ENCODE data around the gene MDM2. TPM values are rescaled to one million over a fixed set of nuclear protein-coding genes. Genes with fewer than 3 reads are reported as not detected.

The MDM2 gene
- total RNA-seq, 4 donors from 2014 or later: 75.9 to 99.6 (median 85.8) TPM

DNA sequence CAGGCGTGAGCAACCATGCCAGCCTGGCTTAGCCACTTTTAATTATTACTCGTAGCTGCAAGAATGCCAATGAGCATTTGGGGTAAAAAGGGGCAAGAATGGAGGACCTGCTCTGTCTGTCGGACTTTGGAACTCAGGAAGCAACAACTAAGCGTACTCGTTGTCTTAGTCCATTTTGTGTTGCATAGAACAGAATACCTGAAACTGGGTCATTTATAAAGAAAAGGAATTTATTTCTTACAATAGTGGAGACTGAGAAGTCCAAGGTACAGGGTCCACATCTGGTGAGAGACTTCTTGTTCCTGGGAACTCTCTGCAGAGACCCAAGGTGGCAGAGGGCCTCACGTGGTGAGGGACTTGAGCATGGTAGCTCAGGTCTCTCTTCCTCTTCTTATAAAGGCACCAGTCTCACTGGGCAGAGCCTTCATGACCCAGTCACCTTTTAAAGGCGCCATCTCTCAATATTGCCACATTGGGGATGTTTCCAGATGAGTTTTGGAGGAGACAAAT is 32.8 kb upstream of the MDM2 start:
- TF ChIP-seq, protein P1, sequence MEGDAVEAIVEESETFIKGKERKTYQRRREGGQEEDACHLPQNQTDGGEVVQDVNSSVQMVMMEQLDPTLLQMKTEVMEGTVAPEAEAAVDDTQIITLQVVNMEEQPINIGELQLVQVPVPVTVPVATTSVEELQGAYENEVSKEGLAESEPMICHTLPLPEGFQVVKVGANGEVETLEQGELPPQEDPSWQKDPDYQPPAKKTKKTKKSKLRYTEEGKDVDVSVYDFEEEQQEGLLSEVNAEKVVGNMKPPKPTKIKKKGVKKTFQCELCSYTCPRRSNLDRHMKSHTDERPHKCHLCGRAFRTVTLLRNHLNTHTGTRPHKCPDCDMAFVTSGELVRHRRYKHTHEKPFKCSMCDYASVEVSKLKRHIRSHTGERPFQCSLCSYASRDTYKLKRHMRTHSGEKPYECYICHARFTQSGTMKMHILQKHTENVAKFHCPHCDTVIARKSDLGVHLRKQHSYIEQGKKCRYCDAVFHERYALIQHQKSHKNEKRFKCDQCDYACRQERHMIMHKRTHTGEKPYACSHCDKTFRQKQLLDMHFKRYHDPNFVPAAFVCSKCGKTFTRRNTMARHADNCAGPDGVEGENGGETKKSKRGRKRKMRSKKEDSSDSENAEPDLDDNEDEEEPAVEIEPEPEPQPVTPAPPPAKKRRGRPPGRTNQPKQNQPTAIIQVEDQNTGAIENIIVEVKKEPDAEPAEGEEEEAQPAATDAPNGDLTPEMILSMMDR (IDR thresholded peaks at IDR 0.05): no peak
- TF ChIP-seq POLR2A (IDR thresholded peaks at IDR 0.05): no peak
- no peak for TF ChIP-seq EP300 (IDR thresholded peaks at IDR 0.05)
- H3K27me3 ChIP-seq: no peaks in the 10 kb centered on the region
- H3K9me3 ChIP-seq: no peaks in the 10 kb centered on the region
- WGBS, 2 donors: 95% methylated on average over 7 of the region's 7 CpGs
- no peak overlapping the region for H3K27ac ChIP-seq
- no peak for DNase-seq (ENCODE audit: low spot score in 2 of 2)
- H3K4me1 ChIP-seq: no peaks in the 10 kb centered on the region
- no peak overlapping the region for H3K4me3 ChIP-seq
- H3K36me3 ChIP-seq: peaks cover 0 to 8% (median 0%) of the 10 kb centered on the region in 3 donors

DNA sequence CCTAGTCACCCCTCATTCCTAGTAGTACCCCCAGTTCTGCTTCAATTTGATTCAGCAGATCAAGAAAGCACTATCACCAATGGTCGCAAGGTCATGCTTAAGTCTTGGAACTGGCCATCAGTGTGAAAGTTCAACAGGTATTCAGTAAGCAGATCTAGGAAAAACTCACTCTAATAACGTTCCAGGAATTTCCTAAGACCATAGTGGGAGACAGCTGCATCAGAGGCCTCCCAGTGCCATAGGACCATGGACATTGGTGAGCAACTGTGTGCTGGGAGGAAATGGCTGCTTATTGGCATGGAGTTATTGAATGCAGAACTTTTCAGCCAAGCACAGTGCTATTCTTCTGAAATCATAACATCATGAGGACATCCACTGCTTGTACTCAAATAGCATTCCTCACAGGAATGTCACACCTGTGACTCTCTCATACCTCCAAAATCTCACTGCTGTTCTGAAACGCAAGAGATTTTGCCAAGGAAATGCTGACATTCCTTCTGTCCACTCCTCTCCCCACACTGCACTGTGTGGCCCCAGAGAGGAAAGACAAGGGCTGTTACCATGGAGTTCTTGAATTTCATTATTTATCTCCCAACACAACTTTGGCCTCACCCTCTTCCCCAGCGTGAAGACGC is 30.9 kb upstream of the MDM2 start:
- no peak overlapping the region for H3K4me3 ChIP-seq
- H3K27ac ChIP-seq: no peak overlapping the region
- no peak for DNase-seq (ENCODE audit: low spot score in 2 of 2)
- H3K27me3 ChIP-seq: no peaks in the 10 kb centered on the region
- H3K36me3 ChIP-seq: peaks cover 0 to 8% (median 0%) of the 10 kb centered on the region in 3 donors
- 79 to 86% methylated on average over 5 of the region's 5 CpGs for WGBS, 2 donors
- H3K9me3 ChIP-seq: no peaks in the 10 kb centered on the region
- no peaks in the 10 kb centered on the region for H3K4me1 ChIP-seq
- TF ChIP-seq EP300 (IDR thresholded peaks at IDR 0.05) (no peak), POLR2A (IDR thresholded peaks at IDR 0.05) (no peak)

DNA sequence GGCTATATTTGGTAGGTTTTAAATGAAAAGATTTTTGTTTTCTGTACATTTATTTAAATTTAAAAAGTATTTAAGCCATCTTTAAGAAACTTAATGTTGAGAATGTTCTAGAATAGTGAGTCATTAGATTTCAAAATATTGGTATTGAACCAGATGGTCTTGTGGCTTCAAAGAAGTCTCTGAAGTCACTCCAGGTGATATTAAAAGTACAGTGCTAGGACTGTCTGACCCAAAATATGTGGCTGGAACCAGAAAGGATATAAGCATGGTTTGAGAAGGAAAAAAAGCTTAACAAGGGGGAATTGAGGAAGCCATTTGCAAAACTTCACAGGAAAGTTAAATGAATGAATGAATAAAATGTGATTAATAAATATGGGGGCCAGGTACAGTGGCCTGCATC is 28.7 kb upstream of the MDM2 start:
- H3K36me3 ChIP-seq: peaks cover 0 to 8% (median 0%) of the 10 kb centered on the region in 3 donors
- H3K4me3 ChIP-seq: no peak overlapping the region
- H3K4me1 ChIP-seq: no peaks in the 10 kb centered on the region
- TF ChIP-seq EP300 (IDR thresholded peaks at IDR 0.05) (no peak), POLR2A (IDR thresholded peaks at IDR 0.05) (no peak)
- TF ChIP-seq, protein P1 (IDR thresholded peaks at IDR 0.05): no peak
- no peaks in the 10 kb centered on the region for H3K27me3 ChIP-seq
- no peaks in the 10 kb centered on the region for H3K9me3 ChIP-seq
- no peak for DNase-seq (ENCODE audit: low spot score in 2 of 2)
- no peak overlapping the region for H3K27ac ChIP-seq

DNA sequence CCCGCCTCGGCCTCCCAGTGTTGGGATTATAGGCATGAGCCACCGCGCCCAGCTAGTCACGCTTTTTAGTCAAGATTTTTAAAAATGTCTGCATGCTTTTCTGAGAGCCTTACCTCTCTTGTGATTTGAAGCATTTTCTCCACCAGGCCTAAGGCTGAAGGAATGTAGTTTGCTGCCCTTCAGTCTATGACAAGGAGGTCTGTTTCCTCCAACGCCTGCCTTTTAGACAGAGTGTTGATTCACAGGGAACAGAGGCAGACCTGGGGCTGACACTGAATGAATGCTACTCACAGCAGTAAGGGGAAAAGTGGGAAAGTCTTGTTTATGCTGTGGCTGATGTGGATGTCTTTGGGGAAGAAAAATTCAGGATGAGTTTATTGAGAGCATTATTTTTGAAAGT is 27.2 kb upstream of the MDM2 start:
- peaks cover 0 to 8% (median 0%) of the 10 kb centered on the region in 3 donors for H3K36me3 ChIP-seq
- TF ChIP-seq, protein P1 (IDR thresholded peaks at IDR 0.05): no peak
- peak in 1 of 2 donors; percentile 23 for TF ChIP-seq EP300 (IDR thresholded peaks at IDR 0.05)
- no peak overlapping the region for H3K4me3 ChIP-seq
- H3K9me3 ChIP-seq: no peaks in the 10 kb centered on the region
- H3K4me1 ChIP-seq: peaks cover 0 to 7% (median under 1%) of the 10 kb centered on the region in 4 donors
- WGBS, 2 donors: 52% methylated on average over 6 of the region's 6 CpGs
- no peaks in the 10 kb centered on the region for H3K27me3 ChIP-seq
- no peak for DNase-seq (ENCODE audit: low spot score in 2 of 2)
- peak overlapping the region in 2 of 4 donors; percentile 54 to 78 for H3K27ac ChIP-seq

DNA sequence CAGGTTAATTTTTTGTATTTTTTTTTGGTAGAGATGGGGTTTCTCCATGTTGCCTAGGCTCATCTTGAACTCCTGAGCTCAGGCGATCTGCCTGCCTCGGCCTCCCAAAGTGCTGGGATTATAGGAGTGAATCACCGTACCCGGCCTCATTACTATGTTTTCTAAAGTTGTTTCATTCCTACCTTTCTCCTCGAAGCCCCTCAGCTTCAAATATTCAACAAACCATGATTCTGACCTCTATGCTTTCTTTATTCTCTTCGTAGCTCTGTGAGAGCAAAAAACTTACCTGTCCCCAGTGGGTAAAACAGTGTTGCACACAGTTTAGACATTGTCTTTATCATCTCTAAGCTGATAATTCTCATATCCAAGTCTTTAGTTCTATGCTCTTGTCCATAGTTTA is 26.2 kb upstream of the MDM2 start:
- peak overlapping the region in 2 of 4 donors; percentile 54 to 78 for H3K27ac ChIP-seq
- H3K4me1 ChIP-seq: peaks cover 0 to 15% (median 5%) of the 10 kb centered on the region in 4 donors
- 93 to 95% methylated on average over 6 of the region's 6 CpGs for WGBS, 2 donors
- peaks cover 0 to 8% (median 0%) of the 10 kb centered on the region in 3 donors for H3K36me3 ChIP-seq
- H3K9me3 ChIP-seq: no peaks in the 10 kb centered on the region
- H3K27me3 ChIP-seq: no peaks in the 10 kb centered on the region
- no peak for DNase-seq (ENCODE audit: low spot score in 2 of 2)
- TF ChIP-seq, protein P1 (IDR thresholded peaks at IDR 0.05): no peak
- TF ChIP-seq EP300 (IDR thresholded peaks at IDR 0.05) (no peak), POLR2A (IDR thresholded peaks at IDR 0.05) (no peak)
- H3K4me3 ChIP-seq: no peak overlapping the region

All from tibial nerve (tissue), 4 donors.